GM19239 (cell line): ENCODE data around the gene NLE1.
"Not testable (repeated sequence)": the region's sequence is repeated elsewhere in the genome, so short reads cannot be mapped to it uniquely, and the experiment has no call there.

Experiments
- DNase-seq: peaks from one replicate; pipeline ENCODE4 v3.0.0; 2011; ENCODE audit warnings: low spot score; ENCODE audit not compliant: insufficient read length
- FAIRE-seq: peaks from 2 replicates; lab custom pipeline; 2011; peaks lifted over from hg19 to GRCh38; lab: Jason Lieb, UNC

Gene NLE1

DNA sequence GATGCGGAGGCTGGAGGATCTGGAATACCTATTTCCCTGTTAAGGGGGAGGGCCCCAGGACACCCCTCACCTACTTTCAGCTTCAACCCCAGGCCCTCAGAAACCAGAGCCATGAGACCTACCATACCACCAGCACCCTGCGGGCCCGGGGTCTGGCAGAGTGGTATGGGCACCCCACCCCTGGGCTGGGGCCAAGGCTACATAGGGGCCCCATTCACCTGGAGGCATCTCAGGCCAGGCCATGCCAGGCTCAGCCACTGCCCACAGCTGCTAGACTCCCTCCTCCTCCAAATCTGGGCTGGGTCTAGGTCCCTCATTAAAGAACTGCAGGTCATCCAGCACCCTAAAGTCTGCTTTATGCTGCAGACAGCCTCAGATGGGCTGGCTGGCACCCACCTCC, 11.7 kb downstream of the NLE1 start:
- no peak for FAIRE-seq
- DNase-seq = no peak

DNA sequence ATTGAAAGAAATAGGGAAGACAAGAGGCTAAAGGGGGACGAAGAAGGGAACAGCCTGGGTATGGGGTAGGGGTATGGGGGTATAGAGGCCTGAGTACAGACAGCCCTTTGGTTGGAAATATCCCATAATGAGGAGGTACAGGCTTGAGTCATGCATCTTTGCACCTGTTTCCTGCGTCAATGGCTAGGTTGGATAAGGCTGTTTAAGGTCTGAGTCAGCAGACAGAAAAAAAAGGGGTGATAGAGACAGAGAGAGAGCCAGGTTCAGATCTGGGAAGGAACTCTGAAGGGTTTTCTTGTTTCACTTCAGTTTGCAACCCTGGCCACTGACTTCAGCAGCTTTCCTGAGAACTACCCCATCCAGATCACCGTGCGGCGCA, 12.1 kb downstream of the NLE1 start:
- FAIRE-seq = no peak
- no peak for DNase-seq

DNA sequence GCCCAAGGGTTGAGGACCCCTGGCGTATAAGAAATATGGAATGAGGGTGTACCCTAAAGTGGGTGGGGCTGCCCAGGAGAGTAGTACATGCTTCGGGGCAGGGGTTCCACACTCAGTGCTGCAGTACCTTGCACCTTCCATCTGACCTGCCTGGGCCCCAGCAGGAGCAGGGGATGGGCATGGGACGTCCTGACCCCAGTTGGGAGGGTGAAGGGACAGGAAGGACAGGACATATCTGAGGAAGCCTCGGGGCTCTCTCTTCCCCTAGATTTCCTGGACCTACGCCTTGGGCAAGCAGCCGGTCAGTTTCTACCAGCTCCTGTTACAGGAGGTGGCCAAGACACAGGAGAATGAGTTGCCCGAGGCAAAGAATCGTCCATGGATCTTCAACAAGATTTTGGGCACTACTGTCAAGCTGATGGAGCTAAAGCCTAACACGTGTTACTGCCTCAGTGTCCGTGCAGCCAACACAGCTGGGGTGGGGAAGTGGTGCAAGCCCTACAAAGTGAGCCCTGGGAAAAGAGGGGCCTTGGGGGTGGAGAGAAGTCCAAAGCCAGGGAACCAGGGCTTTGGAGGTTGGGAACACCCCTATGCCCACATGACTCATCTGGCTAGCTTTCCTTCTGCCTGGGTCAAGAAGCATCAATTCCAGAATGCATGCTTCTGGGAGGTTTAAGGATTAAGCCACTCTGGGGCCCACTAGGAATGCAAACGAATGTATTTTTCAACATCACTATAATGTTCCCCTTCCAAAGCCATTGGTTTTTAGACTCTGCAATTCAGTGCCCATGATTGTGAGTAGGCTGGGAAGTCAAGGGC, 12.7 kb downstream of the NLE1 start:
- FAIRE-seq (no peak), DNase-seq (no peak)

DNA sequence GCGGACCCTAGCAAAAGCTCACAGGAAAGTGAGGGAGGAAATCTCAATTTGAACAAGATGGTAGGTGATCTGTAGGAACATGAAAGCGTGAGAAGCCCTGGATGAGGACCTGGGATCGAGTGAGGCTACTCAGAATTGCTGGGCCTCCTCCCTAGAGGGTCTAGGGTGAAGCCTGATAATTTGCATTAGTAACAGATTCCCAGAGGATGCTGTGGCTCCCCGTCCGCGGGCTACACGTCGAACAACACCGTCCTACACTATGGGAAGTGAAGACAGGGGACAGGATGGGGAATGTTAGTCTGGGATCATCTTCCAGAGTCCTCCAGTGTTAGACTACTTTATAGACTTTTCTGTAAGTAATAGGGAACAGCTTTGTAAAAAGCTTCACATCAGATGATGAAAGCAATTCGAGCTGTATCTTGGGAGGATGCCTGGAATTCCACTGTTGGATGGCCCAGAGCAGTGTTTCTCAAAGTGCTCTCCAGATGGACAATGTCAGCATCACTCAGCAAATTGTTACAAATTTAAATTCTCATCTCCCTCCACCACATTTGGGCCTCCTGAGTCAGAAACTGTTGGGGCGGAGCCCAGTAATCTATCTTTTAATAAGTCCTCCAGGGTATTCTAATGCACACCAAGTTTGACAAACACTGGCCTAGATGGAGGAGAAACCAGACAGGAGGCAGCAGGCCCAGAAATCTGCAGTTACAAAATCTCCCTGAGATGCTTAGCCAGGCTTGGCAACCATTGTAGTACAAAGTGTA, 14.2 kb downstream of the NLE1 start:
- FAIRE-seq (no peak), DNase-seq (no peak)

DNA sequence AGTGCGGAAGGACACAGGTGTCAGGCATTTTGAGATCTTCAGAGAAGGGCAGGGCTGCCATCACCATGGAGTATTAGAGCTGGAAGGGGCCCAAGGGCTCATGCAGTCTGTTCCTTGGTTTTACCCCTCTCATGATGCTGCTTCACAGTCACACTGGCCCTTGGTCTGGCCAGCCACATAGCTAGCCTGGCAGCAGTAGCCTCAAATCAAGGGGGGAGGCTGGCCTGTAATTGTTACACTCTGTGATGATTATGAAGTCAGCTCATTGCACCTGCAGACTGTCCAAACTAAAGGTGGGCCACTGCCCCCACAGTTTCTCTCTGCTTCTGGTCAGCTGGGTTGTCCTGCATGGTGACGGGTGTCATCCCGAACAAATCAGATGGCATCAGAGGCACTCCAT, 20.8 kb downstream of the NLE1 start, which contains the start of gene FNDC8:
TSS of gene FNDC8 (plus strand) at position 301 of the 400 bp plus-strand sequence. CDS start at position 380, 79 bp downstream.
- FAIRE-seq (no peak), DNase-seq (no peak)

DNA sequence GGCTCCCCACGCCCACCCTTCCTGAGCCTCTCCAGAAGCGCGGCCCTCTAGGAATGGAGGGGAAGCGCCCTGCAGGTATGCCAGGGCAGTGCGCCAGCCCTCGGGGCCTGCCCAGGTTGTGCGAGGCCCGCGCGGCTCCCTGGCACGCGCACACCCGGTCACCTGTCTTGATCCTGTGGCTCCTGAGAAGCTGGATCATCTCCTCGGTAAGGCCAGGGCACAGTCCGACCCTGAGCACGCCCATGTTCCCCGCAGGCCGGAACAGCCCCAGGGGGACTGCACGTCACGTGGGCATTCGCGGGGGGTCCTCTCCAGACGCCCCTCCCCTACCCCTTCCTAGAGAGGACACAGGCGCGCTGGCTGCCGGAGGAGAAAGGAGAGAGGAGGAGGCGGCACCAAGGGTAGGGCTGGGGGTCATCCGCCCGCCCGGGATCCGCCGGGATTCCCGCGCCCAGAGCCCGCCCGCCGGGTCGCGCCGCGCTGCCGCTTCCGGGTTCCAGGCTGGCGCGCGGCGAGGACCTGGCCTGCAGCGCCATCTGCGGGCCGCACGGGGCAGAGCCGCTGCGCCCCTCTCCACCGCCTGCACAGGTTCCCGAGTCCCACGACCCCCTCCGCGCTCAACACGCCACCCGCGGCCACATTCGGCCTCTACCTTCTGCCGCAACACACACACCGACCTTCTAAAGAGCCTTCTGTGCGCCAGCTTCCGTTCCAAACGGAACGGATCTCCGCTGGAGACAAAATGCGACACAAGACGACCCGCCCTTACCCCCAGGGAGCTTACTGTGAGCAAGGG, 22.5 kb downstream of the NLE1 start, which contains the start of gene RAD51D:
TSS of gene RAD51D (minus strand) at position 491 of the 796 bp plus-strand sequence. CDS start at position 244, 247 bp downstream.
- DNase-seq (peak; percentile 90), FAIRE-seq (peak; percentile 84)

DNA sequence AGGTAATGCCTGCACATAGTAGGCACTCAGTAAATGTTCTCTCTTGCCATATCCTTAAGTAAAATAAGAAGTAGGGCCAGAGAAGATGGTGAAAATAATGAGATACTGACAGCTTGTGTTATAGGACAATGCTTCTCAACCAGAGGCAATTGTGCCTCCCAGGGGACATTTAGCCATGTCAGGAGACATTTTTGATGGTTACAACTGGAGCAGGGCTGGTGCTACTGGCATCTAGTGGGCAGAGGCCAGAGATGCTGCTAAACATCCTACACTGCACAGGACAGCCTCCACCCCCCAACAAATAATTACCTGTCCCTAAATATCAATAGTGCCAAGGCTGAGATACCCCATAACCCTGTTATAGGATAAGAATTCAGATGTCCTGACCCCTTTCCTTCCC, 24.1 kb downstream of the NLE1 start:
- no peak for FAIRE-seq
- no peak for DNase-seq

DNA sequence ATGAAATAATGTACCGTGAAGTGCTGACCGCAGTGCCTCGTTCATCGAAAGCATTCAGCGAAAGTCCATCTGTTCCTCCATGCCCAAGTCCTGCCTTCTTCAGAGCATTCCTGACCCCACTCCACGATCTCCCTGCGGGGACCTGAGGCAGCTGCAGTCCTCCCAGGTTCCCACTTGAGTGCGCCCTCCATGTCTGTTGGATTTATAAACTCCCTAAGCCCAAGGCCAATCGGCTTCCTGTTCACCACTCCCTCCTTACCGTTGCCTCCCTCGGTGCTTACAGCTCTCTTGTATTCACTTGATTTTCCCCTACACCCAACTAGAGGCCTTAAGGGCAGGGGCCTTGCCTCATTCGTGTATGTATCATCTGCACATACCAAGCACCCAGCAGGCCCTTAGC, 25.3 kb downstream of the NLE1 start:
- FAIRE-seq (no peak), DNase-seq (no peak)

DNA sequence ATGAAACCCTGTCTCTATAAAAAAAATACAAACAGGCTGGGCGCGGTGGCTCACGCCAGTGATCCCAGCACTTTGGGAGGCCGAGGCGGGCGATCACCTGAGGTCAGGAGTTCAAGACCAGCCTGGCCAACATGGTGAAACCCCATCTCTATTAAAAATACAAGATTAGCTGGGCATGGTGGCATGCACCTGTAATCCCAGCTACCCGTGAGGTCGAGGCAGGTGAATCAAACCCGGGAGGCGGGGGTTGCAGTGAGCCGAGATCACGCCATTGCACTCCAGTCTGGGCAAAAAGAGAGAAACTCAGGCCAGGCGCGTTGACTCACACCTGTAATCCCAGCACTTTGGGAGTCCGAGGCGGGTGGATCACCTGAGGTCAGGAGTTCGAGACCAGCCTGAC, 31.3 kb downstream of the NLE1 start:
- not testable (repeated sequence) for FAIRE-seq, DNase-seq

DNA sequence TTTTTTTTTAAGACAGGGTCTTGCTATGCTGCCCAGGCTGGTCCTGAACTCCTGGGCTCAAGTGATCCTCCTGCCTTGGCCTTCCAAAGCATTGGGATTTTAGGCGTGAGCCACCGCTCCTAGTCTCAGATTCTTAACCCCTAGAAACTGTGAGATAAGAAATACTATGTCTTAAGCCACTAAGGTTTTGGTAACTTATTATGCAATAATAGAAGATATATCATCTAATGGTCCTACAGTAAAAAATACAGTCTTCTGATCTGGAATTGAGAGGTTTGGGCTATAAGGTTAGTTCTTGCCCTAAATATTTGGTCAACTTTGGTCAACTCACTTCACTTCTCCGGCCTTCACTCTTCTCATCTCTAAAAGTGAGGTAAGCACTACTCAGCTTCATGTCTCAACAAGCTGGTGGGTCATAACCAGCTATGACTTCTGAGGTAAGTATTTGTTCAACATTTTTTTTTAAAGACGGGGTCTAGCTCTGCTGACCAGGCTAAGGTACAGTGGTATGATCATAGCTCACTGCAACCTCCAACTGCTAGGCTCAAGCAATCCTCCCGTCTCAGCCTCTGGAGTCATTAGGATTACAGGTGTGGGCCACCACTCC, 37.2 kb downstream of the NLE1 start:
- DNase-seq (no peak), FAIRE-seq (no peak)

DNA sequence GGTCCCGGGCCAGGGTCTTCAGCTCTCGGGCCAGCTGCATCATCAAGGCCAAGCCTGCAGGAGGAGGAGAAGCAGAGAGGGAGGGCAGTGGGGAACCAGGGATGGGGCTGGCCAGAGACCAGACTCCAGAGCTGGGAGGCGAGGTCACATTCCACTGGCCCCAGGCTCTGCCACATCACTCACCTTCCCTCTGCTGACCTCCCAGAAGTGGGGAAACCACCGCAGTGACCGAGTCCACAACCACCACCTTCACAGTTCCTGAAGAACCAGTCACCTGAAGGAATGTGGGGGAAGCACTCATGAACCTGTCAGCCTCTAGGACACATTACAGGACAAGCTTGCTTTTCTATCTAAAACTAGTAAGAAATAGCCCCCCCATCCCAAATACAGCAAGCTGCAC, 38.8 kb downstream of the NLE1 start:
- FAIRE-seq (no peak), DNase-seq (no peak)

DNA sequence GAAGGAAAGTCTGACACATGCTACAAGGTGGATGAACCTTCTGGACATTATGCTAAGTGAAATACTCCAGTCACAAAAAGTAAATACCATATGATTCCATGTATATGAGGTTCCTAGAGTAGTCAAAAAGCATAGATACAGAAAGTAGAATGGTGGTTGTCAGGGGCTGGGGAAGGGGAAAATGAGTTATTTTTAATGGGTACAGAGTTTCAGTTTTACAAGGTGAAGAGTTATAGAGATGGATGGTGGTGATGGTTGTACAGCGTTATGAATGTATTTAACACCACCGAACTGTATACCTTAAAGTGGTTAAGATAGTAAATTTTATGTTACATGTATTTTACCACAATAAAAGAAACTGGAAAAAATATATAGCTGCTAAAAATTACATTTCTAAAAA, 40.4 kb downstream of the NLE1 start:
- FAIRE-seq = no peak

DNA sequence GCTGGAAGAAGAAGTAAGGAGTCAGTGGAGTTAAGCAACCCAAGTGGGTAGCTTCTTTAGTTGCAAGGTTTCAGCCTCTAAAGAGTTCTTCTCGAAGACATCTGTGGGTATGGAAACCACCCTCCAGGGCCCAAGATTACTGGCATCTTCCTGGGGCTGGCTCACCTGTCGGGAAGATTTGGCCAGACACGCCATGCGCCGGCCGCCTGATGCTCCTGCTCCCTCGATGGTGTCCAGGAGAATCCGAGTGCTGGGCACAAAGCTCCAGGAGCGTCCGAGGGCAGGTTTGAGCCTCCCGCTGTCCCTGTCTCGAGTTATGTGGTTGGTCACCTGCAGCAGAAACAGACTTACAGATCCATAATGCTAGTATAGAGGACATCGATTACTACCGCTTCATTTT, 41.1 kb downstream of the NLE1 start:
- FAIRE-seq (no peak), DNase-seq (no peak)

More for the DNA sequence above, 40.4 kb downstream of the NLE1 start:
- no peak for DNase-seq

DNA sequence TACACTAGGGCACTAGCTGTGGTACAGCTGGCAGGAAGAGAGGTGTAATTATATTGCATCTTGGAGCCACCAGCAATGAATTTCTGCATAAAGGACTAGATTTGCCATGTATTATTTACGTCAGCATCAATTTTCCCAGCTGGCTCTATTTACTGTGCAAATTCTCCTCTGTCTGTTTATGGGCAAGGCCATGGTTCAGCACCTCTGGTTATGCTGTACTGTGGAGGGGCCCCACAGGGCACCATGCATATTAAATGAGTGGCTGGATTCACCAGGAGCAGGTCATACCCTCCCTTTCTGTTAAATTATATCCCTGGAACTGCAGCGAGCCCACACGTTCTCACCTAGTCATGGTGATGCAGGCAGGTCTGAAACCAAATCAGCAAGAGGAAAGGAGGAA, 42.2 kb downstream of the NLE1 start:
- DNase-seq (no peak), FAIRE-seq (no peak)

DNA sequence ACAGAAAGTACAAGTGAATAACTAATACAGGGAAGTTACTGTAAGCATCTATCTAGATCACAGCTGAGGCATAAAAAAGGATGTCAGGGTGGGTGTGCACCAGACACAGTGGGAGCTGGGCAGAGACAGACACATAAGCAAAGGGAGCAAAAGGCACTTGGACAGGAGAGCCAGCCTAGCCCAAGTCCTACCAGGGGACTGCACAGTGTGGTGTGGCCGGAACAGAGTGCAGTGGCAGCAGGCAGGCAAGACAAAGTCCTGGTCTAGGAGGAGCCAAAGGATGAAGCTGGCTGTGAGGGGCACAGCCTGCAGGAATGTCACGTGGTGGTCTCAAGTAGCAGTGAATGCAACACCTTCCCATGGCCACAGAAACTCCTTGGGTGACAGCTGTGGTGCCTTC, 44.3 kb downstream of the NLE1 start:
- FAIRE-seq (no peak), DNase-seq (no peak)

DNA sequence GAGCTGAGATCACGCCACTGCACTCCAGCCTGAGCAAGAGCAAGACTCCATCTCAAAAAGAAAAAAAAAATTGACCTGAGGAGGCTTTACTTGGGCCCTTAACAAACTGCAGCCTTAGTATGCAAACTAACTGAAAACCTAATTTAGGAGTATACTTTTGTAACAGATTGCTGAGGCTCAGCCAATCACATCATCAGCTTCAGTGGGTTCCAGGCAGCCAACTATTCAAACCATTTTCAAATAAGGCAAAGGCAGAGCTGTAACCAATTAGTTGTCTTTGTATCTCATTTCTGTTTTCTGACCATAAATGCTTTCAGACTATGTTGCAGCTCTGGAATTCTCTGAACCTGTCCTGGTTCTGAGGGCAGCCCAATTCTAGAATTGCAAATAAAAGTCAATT, 46.4 kb downstream of the NLE1 start:
- no peak for DNase-seq
- no peak for FAIRE-seq

DNA sequence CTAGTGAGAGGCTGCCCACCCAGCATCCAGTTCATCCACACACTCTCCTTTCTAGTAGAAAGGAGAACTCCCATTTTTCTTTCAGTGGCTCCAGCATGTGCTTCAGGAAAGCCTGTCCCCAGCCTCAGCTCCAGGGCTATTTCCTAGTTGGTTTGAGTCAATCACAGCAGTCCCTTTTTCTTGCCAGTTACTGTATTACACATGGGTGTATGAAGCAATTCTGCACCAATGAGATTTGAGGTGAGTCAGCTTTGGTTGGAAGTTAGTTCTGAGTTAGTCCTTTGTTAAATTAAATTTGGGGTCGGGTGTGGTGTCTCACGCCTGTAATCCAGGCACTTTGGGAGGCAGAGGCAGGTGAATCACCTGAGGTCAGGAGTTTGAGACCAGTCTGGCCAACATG, 47.2 kb downstream of the NLE1 start:
- no peak for FAIRE-seq
- no peak for DNase-seq

DNA sequence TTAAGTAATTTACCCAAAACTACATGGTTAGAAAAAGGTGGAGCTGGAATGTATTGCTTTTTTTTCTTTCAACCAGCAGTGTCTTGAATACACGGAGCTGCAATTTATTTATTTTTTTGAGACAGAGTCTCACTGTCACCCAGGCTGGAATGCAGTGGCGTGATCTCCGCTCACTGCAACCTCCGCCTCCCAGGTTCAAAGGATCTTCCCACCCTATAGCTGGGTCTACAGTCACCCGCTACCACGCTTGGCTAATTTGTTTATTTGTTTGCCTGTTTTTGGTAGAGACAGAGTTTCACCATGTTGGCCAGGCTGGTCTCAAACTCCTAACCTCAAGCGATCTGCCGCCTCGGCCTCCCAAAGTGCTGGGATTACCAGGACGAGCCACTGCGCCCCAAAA, 51.4 kb downstream of the NLE1 start:
- DNase-seq, FAIRE-seq: not testable (repeated sequence)

DNA sequence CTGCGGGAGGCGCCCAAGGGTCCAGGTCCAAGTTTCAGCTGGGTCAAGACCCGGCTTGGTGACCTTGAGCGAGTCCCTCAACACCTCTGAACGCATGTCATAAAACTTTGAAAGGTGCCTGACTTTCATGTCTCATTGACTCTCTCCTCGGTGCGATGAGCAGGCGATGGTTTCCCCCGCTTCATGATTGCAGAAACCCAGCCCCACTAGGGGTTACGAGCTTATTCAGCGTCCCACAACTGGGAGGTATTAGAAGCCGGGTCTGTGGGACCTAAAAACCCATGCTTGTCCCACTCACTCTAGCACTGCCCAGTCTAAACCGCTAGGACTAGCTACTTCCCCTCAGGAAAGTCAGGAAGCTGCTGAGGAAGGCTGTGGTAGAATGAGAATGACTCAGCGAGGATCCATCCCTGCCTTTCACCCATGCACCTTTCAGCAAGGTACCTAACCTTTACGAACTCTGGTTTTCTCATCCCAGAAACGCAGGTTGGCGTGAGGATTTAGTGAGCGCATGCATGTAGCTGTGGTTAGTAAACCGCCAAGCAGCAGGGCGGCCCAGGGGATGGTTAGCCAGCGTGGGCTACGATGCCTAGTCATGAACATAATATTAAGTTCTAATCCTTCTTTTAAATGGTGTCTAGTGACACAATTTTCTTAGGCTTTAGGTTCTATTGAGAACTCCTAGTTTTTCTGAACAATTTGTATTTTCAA, 52.4 kb downstream of the NLE1 start:
- DNase-seq (no peak), FAIRE-seq (peak; percentile 79)
